Gastrocnemius medialis (tissue), 4 donors: ENCODE data around the gene NTNG1.

Experiments
- CTCF ChIP-seq, 5 experiments: fragments of 450-650 bp in 3 of 5; fragments of 200-600 bp in 2 of 5; sonication (generic) in 2 of 5; IDR thresholded peaks in 4 of 5; conservative IDR thresholded peaks in 1 of 5; 1 replicate in 4 of 5; 2 replicates in 1 of 5; pipeline ENCODE4 v1.5.1; 2016 to 2019; ENCODE audit warnings: antibody characterized with exemption in 5 of 5, mild to moderate bottlenecking in 3 of 5, moderate library complexity in 3 of 5
- POLR2A ChIP-seq, 2 donors: fragments of 450-650 bp; IDR thresholded peaks; one replicate each; pipeline ENCODE4 v1.6.1; 2017; ENCODE audit warnings: antibody characterized with exemption in 2 of 2, mild to moderate bottlenecking in 2 of 2, moderate library complexity in 2 of 2

- TF ChIP-seq POLR2A (IDR thresholded peaks at IDR 0.05): no peak
- TF ChIP-seq CTCF (IDR thresholded peaks at IDR 0.05 in 4 of 5, conservative IDR thresholded peaks at IDR 0.05 in 1 of 5): no peak
These were observed 7.0 kb downstream of the NTNG1 start for GRCh38 chr1:107147843-107148242.
